Measurements from ENCODE around the gene SP5. TPM values are rescaled to one million over a fixed set of nuclear protein-coding genes. Genes with fewer than 3 reads are reported as not detected.

Gene SP5
- total RNA-seq, 1 donor = not detected

- no peak for DNase-seq (ENCODE audit: low read depth)
- TF ChIP-seq, protein P1, sequence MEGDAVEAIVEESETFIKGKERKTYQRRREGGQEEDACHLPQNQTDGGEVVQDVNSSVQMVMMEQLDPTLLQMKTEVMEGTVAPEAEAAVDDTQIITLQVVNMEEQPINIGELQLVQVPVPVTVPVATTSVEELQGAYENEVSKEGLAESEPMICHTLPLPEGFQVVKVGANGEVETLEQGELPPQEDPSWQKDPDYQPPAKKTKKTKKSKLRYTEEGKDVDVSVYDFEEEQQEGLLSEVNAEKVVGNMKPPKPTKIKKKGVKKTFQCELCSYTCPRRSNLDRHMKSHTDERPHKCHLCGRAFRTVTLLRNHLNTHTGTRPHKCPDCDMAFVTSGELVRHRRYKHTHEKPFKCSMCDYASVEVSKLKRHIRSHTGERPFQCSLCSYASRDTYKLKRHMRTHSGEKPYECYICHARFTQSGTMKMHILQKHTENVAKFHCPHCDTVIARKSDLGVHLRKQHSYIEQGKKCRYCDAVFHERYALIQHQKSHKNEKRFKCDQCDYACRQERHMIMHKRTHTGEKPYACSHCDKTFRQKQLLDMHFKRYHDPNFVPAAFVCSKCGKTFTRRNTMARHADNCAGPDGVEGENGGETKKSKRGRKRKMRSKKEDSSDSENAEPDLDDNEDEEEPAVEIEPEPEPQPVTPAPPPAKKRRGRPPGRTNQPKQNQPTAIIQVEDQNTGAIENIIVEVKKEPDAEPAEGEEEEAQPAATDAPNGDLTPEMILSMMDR (IDR thresholded peaks at IDR 0.05; ENCODE audit: insufficient read depth, low read length) = no peak
- no peak overlapping the region for H3K4me3 ChIP-seq (ENCODE audit: low read depth, low read length)
Observed at GRCh38 chr2:170715932-170716777, 1.0 kb downstream of the SP5 start.

DNA sequence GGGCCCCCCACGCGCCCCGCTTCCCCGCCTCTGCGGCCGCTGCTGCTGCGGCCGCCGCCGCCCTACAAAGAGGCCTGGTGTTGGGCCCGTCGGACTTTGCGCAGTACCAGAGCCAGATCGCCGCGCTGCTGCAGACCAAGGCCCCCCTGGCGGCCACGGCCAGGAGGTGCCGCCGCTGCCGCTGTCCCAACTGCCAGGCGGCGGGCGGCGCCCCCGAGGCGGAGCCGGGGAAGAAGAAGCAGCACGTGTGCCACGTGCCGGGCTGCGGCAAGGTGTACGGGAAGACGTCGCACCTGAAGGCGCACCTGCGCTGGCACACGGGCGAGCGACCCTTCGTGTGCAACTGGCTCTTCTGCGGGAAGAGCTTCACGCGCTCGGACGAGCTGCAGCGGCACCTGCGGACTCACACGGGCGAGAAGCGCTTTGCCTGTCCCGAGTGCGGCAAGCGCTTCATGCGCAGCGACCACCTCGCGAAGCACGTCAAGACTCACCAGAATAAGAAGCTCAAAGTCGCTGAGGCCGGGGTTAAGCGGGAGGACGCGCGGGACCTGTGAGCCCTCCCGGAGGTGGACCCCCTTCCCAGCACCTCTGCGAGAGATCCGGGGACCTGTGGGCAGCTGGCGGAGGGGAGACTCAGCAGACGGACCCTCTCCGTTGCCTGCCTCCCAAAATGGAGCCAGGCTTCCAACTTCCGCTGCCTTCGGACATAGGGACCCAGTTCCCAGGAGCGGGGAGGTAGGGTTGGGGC, 1.9 kb downstream of the SP5 start:
- DNase-seq (ENCODE audit: low read depth) = no peak
- no peak overlapping the region for H3K4me3 ChIP-seq (ENCODE audit: low read depth, low read length)
- TF ChIP-seq, protein P1 (IDR thresholded peaks at IDR 0.05; ENCODE audit: insufficient read depth, low read length) = peak; percentile 41

GRCh38 chr2:170717599-170717963, 2.4 kb downstream of the SP5 start:
- no peak overlapping the region for H3K4me3 ChIP-seq (ENCODE audit: low read depth, low read length)
- DNase-seq (ENCODE audit: low read depth) = no peak
- TF ChIP-seq, protein P1 (IDR thresholded peaks at IDR 0.05; ENCODE audit: insufficient read depth, low read length) = no peak

DNA sequence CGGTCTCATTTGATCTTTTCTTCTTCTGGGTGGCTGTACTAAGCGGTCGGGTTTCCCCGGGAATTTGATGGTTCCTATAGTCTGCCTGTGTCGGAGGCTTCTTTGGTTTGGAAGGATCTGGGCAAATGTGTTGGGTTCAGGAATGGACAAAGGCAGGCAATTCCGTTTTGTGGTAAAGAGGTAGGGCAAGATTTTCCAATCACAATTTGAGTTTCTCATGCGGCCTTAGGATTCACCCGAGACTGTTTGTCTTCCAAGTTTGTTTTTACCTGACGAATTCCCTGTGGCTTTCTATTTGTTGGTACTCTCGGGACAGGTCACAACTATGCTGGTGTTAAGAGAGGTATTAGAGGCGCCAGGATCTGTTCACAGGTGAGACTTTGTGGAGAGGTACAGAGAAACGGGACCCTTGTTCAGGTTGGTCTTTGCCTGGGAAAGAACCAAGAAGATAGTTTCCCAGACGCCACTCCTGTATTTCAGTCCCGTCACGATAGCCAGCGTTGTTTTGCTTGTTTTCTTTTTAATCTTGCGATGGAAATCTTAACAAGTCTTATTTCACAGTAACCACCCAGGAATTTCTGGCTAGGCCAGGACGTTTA, 3.0 kb downstream of the SP5 start:
- DNase-seq (ENCODE audit: low read depth) = no peak
- TF ChIP-seq, protein P1 (IDR thresholded peaks at IDR 0.05; ENCODE audit: insufficient read depth, low read length) = no peak
- H3K4me3 ChIP-seq (ENCODE audit: low read depth, low read length) = no peak overlapping the region

DNA sequence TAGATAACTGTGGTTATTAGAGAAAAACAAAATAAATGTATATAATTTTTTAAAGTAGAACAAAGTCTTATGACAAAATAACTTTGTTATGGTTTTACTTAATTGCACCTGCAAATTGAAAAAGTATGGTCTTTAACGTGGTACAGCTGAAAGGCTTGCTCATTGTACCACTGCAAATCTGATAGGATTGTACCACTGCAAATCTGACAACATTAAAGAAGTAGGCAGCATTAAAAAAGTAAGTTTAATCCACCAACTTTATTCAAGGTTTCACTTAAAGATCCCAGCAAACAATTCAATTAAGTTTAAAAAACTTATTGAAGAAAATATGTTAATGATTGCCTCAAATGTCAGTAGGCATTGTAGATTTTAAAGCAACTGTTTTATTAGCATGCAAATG, 4.7 kb downstream of the SP5 start:
- no peak overlapping the region for H3K4me3 ChIP-seq (ENCODE audit: low read depth, low read length)

GRCh38 chr2:170721678-170722077, 6.5 kb downstream of the SP5 start:
- no peak overlapping the region for H3K4me3 ChIP-seq (ENCODE audit: low read depth, low read length)
- TF ChIP-seq, protein P1 (IDR thresholded peaks at IDR 0.05; ENCODE audit: insufficient read depth, low read length) = no peak
- no peak for DNase-seq (ENCODE audit: low read depth)

More for the DNA sequence above, 4.7 kb downstream of the SP5 start:
- no peak for DNase-seq (ENCODE audit: low read depth)
- TF ChIP-seq, protein P1 (IDR thresholded peaks at IDR 0.05; ENCODE audit: insufficient read depth, low read length) = no peak
